T-helper 17 cell (primary cell): ENCODE measurements around the gene DENND1C. TPM values are rescaled to one million over a fixed set of nuclear protein-coding genes. Genes with fewer than 3 reads are reported as not detected.
"Not testable (repeated sequence)": the region's sequence is repeated elsewhere in the genome, so short reads cannot be mapped to it uniquely, and the experiment has no call there.

Experiments
- ATAC-seq: fragments of 150-1000 bp; cut with Tn5 transposase; 2 replicates; pipeline ENCODE4 v1.10.0; 2021; ENCODE audit warnings: mild to moderate bottlenecking, moderate library complexity
- DNase-seq, 3 donors: peaks; one replicate each; pipeline versions ENCODE4 v3.0.0 to v3.0.0-alpha.2; 2020 to 2021
- H3K9me3 ChIP-seq: one replicate; pipeline ENCODE4 v1.7.0; 2013; ENCODE audit warnings: low read length, mild to moderate bottlenecking; ENCODE audit not compliant: control insufficient read depth, poor library complexity, severe bottlenecking
- H3K27ac Mint-ChIP-seq: one replicate; pipeline ENCODE4 v1.8.0; 2022; ENCODE audit warnings: mild to moderate bottlenecking, moderate library complexity, mixed read lengths
- H3K27me3 Mint-ChIP-seq: one replicate; pipeline ENCODE4 v1.8.0; 2022; ENCODE audit warnings: mixed read lengths
- H3K36me3 Mint-ChIP-seq: one replicate; pipeline ENCODE4 v1.8.0; 2022; ENCODE audit warnings: low read depth, mixed read lengths
- H3K4me1 Mint-ChIP-seq: one replicate; pipeline ENCODE4 v1.8.0; 2022; ENCODE audit warnings: mild to moderate bottlenecking, mixed read lengths
- H3K4me3 Mint-ChIP-seq: one replicate; pipeline ENCODE4 v1.8.0; 2022; ENCODE audit warnings: mild to moderate bottlenecking, moderate library complexity, mixed read lengths
- total RNA-seq, 4 donors: library from RNA in 2 of 4; stranded (reverse) in 2 of 4; gene quantifications; one replicate each; pipeline ENCODE4 v1.2.3 and lab custom pipeline; 2022 to 2026

DENND1C gene
- total RNA-seq, 2 donors from 2014 or later, result 104 to 105 TPM

DNA sequence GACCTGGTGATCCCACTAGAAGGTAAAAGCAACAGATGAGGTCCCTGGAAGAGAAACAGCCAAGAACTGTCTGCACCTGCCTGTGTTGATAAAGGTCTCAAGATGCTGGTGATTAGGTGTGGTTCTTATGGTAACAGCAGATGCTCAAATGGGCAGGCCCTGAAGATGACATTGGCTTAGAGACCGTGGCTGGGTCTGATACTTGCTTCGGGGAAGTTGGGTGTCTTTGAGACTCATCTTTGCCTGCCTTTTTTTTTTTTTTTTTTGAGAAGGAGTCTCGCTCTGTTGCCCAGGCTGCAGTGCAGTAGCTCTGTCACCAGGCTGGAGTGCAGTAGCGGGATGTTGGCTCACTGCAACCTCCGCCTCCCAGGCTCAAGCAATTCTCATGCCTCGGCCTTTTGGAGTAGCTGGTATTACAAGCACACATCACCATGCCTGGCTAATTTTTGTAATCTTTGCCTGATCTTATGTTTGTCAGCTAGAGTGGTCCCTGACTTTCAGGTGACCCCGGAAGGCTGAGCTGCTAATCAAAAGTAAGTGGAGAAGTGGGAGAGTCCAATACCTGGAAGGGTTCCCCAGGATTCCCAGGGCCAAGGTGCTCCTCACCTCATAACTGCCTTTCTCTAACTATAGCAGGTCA, 29.9 kb downstream of the DENND1C start:
- no peak overlapping the region for H3K4me3 Mint-ChIP-seq
- H3K4me1 Mint-ChIP-seq, result no peaks in the 10 kb centered on the region
- no peaks in the 10 kb centered on the region for H3K27me3 Mint-ChIP-seq
- no peak for DNase-seq
- no peaks in the 10 kb centered on the region for H3K36me3 Mint-ChIP-seq
- ATAC-seq, result no peak
- H3K9me3 ChIP-seq, result no peaks in the 10 kb centered on the region
- no peak overlapping the region for H3K27ac Mint-ChIP-seq

DNA sequence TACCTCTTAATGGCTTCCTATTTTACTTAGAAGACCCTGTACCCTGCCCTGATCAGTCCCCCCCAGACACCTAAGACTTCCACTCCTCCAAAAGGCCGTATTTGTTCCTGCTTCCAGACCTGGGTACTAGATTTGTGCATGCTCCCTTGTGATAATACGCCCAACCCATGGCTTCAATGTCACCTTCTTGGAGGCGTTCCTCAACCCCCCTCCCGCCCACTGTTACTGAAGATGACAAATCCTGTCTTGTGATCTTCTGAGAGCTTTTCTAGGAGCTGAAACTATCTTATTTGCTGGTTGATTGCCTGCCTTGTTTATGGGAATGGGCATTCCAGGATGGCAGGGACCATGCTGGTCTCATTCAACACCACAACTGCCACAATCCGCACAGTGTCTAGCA, 31.4 kb downstream of the DENND1C start:
- no peaks in the 10 kb centered on the region for H3K27me3 Mint-ChIP-seq
- H3K4me1 Mint-ChIP-seq, result no peaks in the 10 kb centered on the region
- H3K36me3 Mint-ChIP-seq, result no peaks in the 10 kb centered on the region
- no peak overlapping the region for H3K27ac Mint-ChIP-seq
- no peaks in the 10 kb centered on the region for H3K9me3 ChIP-seq
- no peak overlapping the region for H3K4me3 Mint-ChIP-seq
- ATAC-seq, result no peak
- DNase-seq, result no peak

DNA sequence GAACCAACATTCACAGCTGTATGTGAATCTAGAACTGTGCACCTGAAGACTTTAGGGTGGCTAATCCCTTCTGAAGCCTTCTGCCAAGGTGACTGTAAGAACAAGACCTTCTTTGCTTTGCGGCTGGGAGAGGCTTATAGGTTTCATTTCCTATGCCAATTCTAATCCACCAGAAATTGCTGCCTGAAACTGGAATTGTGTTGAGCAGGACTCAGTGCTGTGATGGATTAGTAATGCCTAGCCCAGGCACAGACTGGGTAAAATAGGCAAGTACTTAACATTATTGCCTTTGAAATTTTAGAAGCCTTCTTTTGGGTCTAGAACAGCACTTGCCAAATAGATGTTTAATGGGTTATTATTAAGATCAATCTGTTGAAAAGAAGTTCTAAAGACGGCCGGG, 33.5 kb downstream of the DENND1C start:
- Mint-ChIP-seq H3K27ac (no peak overlapping the region), H3K4me1 (no peaks in the 10 kb centered on the region), H3K4me3 (no peak overlapping the region), H3K36me3 (no peaks in the 10 kb centered on the region), H3K27me3 (no peaks in the 10 kb centered on the region)
- DNase-seq (no peak), ATAC-seq (no peak)
- H3K9me3 ChIP-seq, result no peaks in the 10 kb centered on the region

DNA sequence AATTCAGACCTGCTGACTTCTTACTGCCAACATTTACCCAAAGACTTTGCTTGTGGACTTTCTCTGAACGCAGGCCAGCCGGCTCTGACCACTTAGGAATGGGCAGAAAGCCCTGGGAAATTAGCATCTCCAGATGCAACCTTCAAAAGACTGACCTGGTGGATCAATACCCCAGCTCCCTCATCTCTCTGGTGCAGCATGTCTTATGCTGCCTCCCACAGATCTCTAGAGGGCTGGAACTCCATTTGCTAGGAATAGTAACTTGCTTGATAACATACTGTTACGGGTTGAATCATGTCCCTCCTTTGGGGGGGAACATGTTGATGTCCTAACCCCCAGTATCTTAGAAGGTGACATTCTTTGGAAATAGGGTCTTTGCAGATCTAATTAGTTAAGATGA, 35.1 kb downstream of the DENND1C start:
- Mint-ChIP-seq H3K36me3 (no peaks in the 10 kb centered on the region), H3K27me3 (no peaks in the 10 kb centered on the region), H3K27ac (no peak overlapping the region), H3K4me1 (no peaks in the 10 kb centered on the region), H3K4me3 (no peak overlapping the region)
- no peak for DNase-seq
- no peak for ATAC-seq
- no peaks in the 10 kb centered on the region for H3K9me3 ChIP-seq

DNA sequence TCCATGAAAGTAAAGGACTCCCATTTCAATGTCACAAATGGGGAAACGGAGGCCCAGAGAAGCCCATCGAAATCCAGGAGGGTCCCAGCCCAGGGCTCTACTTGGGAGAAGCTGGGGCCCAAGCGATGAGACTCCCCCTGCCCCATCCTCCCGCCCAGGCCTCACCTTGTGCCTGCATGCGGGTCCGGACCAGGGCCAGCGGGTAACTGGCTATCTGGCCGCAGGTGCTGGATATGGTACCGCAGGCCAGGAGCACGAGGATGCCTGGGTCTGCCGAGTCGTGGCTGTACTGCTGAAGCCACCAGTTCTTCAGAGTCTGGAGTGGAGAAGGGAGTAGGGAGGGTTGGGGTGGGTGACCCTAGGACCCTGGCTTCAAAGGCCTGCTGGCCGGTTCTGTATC, 37.6 kb downstream of the DENND1C start:
- Mint-ChIP-seq H3K27me3 (no peaks in the 10 kb centered on the region), H3K27ac (no peak overlapping the region), H3K4me3 (no peak overlapping the region), H3K36me3 (no peaks in the 10 kb centered on the region), H3K4me1 (no peaks in the 10 kb centered on the region)
- no peaks in the 10 kb centered on the region for H3K9me3 ChIP-seq
- ATAC-seq, result no peak
- DNase-seq, result no peak

DNA sequence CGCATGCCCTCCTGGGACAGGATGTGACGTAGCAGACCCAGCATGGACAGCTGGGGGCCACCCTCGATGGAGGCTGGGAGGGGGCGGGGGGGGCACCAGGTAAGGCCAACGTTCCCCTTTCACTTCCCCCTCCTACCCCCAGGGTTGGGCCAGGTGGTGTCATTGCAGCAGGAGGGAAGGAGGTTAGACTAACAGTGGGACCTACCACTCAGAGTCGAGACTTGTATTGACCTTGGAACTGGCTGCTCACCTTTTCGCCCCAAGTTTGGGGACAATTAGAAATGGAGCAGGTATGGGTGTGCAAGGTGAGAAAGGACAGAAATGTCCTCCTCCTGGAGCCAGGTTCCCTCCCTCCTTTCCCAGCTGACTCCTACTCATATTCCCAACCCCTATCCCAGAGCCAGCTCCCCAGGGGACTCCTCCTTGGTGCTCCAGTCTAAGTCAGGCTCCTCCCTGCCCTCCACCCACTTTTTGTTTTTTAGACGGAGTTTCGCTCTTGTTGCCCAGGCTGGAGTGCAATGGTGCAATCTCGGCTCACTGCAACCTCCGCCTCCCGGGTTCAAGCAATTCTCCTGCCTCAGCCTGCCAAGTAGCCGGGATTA, 39.4 kb downstream of the DENND1C start:
- H3K27me3 Mint-ChIP-seq, result no peaks in the 10 kb centered on the region
- no peak for DNase-seq
- no peak overlapping the region for H3K27ac Mint-ChIP-seq
- no peak for ATAC-seq
- no peak overlapping the region for H3K4me3 Mint-ChIP-seq
- H3K9me3 ChIP-seq, result no peaks in the 10 kb centered on the region
- H3K36me3 Mint-ChIP-seq, result no peaks in the 10 kb centered on the region
- H3K4me1 Mint-ChIP-seq, result no peaks in the 10 kb centered on the region

DNA sequence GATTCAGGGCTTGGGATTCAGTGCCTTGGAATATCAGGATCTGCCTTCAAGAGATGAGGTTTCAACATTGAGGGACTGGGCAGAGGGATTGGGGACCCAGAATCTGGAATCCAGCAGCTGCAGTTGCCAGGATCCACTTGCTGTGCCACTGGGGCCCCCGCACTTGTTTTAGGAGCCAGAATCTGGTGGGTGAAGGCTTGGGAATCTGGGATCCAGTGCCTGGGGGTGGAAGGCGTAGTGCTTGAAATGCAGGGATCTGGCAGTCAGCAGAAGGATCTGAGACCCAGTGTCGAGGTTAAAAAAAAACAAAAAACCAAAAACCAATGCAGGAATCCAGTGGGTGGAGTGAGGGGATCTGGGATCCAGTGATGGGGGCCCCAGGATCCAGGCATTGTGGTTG, 40.7 kb downstream of the DENND1C start:
- Mint-ChIP-seq H3K27ac (no peak overlapping the region), H3K27me3 (no peaks in the 10 kb centered on the region), H3K4me1 (no peaks in the 10 kb centered on the region), H3K36me3 (no peaks in the 10 kb centered on the region), H3K4me3 (no peak overlapping the region)
- ATAC-seq (no peak), DNase-seq (no peak)
- H3K9me3 ChIP-seq, result no peaks in the 10 kb centered on the region

DNA sequence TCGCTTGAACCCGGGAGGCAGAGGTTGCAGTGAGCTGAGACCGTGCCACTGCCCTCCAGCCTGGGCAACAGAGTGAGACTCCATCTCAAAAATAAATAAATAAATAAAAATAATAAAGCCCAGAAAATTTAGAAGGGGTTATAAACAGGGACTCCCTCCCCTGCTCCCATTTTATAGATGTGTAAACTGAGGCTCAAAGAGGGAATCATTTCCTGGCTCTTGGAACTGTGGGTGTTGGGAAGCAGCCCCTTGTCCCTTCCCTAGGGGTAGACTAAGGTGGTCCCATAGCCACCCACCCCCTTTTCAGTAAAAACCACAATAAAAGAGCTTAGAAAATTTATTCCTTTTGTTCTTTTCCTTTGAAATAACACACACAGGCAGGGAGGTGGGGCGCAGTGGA, 41.8 kb downstream of the DENND1C start:
- Mint-ChIP-seq H3K36me3 (no peaks in the 10 kb centered on the region), H3K27ac (no peak overlapping the region), H3K4me3 (no peak overlapping the region), H3K27me3 (no peaks in the 10 kb centered on the region), H3K4me1 (no peaks in the 10 kb centered on the region)
- ATAC-seq, result no peak
- no peaks in the 10 kb centered on the region for H3K9me3 ChIP-seq
- DNase-seq, result no peak

DNA sequence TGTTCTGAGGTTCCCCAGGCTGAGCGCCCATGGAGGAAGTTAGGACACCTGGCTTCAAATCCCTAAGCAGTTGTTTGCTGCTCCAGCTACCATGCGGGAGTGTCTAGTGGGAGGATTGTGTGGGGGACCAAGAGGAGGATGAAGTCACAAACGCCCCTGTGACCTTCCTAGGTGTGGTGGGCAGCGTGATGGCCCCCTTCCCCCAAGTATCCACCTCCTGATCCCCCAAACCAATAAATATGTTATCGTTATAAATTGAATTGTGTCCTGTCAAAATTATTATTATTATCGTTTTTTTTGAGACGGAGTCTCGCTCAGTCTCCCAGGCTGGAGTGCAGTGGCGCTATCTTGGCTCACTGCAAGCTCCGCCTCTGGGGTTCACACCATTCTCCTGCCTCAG, 47.9 kb downstream of the DENND1C start, which contains the start of gene SLC25A41:
SLC25A41 (minus strand) TSS at position 101 of the 400 bp plus-strand sequence; CDS start at position 31, 70 bp downstream.
- peaks cover 3% of the 10 kb centered on the region for H3K36me3 Mint-ChIP-seq
- peaks cover 5% of the 10 kb centered on the region for H3K4me1 Mint-ChIP-seq
- no peak within 1 kb of the TSS for H3K4me3 Mint-ChIP-seq
- H3K27ac Mint-ChIP-seq, result no peak within 1 kb of the TSS
- ATAC-seq (no peak), DNase-seq (no peak)
- no peaks in the 10 kb centered on the region for H3K27me3 Mint-ChIP-seq
- no peaks in the 10 kb centered on the region for H3K9me3 ChIP-seq

DNA sequence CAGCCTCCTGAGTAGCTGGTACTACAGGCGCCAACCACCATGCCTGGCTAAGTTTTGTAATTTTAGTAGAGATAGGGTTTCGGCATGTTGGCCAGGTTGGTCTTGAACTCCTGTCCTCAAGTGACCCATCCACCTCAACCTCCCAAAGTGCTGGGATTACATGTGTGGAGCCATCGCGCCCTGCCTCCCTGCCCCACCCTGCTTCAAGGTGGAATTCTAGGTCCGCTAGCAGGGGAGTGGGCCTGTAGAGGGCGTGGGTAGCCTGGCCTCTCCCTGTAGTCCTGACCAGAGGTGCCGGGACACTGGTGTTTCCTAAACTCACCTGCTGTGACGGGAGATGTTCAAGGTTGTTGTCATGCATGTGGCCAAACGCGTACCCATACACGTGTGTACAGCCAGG, 48.4 kb downstream of the DENND1C start:
- Mint-ChIP-seq H3K4me1 (peaks cover 5% of the 10 kb centered on the region), H3K27ac (no peak overlapping the region), H3K4me3 (no peak overlapping the region), H3K27me3 (no peaks in the 10 kb centered on the region), H3K36me3 (peaks cover 3% of the 10 kb centered on the region)
- ATAC-seq, result no peak
- H3K9me3 ChIP-seq, result no peaks in the 10 kb centered on the region
- no peak for DNase-seq

DNA sequence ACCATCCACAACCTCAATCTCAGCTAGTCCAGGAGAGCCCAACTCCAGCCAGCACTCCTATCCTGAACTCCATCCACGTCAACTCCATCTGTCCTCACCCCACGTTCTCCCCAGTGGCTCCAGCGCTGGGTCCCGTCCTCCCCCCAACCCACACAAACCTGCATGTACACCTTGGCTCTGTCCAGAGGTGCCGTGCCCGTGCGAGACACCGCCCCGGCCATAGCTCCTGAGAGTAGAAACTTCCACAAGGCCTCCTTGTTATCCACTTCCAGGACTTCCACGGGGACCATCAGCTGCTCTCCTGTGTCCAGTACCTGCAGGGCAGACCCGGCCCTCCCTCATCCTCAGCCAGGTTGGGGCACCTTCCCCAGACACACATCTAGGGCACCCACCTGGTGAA, 49.7 kb downstream of the DENND1C start:
- Mint-ChIP-seq H3K27ac (peak overlapping the region; percentile 8), H3K27me3 (no peaks in the 10 kb centered on the region), H3K4me1 (peaks cover 5% of the 10 kb centered on the region), H3K36me3 (peaks cover 3% of the 10 kb centered on the region), H3K4me3 (peak overlapping the region; percentile 1)
- ATAC-seq (no peak), DNase-seq (no peak)
- no peaks in the 10 kb centered on the region for H3K9me3 ChIP-seq

DNA sequence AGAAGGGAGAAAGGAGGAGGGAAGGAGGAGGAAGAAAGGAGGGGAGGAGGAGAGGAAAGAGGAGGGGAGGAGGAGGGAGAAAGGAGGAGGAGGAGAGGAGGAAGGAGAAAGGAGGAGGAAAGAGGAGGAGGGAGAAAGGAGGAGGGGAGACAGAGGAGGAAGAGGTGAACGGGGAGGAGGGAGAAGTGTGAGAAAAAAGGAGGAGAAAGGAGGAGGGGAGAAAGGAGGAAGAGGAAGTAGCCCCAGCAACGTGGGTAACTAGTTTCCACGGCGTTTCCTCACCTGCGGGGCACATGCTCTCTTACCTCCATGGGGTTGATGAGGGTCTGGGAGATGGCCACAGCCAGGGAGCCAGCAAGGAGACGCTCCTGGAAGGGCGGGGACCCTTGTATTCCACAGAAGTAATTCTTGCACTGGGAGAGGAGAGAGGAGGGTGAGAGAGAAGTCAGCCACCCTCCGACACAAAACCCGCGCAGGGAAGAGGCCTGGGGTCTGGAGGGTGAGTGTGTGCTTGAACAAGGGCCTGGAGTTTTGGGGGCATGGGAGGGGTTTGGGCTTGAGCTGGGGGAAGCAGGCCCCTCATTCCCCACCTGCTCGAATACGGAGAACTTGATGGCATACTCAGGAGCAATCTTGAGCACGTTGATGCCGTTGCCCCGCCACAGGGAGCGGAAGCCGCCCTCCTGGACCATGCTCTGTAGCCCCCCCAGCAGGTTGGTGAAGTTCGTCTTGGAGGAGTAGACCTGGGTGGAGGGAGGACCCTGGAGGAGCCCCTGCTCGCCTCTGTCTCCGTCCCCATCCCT, 52.0 kb downstream of the DENND1C start:
- H3K27ac Mint-ChIP-seq, result no peak overlapping the region
- ATAC-seq, result no peak
- H3K36me3 Mint-ChIP-seq, result peaks cover 3% of the 10 kb centered on the region
- H3K9me3 ChIP-seq, result no peaks in the 10 kb centered on the region
- no peak overlapping the region for H3K4me3 Mint-ChIP-seq
- DNase-seq, result no peak
- H3K27me3 Mint-ChIP-seq, result no peaks in the 10 kb centered on the region
- peaks cover 10% of the 10 kb centered on the region for H3K4me1 Mint-ChIP-seq

DNA sequence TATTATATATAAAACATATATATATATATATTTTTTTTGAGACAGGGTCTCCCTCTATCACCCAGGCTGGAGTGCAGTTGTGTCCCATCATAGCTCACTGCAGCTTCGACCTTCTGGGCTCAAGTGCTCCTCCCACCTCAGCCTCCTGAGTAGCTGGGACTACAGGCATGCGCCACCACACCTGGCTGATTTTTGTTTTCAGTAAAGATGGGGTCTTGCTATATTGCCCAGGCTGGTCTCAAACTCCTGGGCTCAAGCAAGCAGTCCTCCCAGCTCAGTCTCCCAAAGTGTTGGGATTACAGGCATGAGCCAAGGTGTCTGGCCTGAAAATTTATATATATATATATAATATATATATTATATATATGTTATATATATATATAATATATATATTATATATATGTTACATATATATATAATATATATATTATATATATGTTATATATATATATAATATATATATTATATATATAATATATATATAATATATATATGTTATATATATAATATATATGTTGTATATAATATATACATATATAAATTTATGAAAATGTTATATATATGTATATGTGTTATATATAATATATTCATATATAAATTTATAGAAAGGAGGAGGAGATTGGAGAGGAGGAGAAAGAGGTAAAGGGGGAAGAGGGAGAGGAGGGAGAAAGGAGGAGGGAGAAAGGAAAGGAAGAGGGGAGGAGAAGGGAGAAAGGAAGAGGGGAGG, 52.7 kb downstream of the DENND1C start:
- not testable (repeated sequence) for ATAC-seq, H3K27me3 Mint-ChIP-seq, H3K36me3 Mint-ChIP-seq, H3K27ac Mint-ChIP-seq, H3K9me3 ChIP-seq, DNase-seq
- Mint-ChIP-seq H3K4me1 (peaks cover 11% of the 10 kb centered on the region), H3K4me3 (peak overlapping the region; percentile 25)
